Breast epithelium (tissue), 3 donors: Measurements from ENCODE around the gene SH3BP1.

Source experiments
- POLR2AphosphoS5 ChIP-seq, 3 donors: sonication (generic); formaldehyde crosslinking; IDR thresholded peaks; one replicate each; pipeline ENCODE4 v1.6.1; 2017; ENCODE audit warnings: antibody characterized with exemption in 3 of 3
- TF ChIP-seq, protein P1 (sequence below), 3 donors: fragments of 450-650 bp; IDR thresholded peaks; one replicate each; pipeline ENCODE4 v1.5.1; 2016 to 2017; ENCODE audit warnings: antibody characterized with exemption in 3 of 3, mild to moderate bottlenecking in 3 of 3, moderate library complexity in 3 of 3

DNA sequence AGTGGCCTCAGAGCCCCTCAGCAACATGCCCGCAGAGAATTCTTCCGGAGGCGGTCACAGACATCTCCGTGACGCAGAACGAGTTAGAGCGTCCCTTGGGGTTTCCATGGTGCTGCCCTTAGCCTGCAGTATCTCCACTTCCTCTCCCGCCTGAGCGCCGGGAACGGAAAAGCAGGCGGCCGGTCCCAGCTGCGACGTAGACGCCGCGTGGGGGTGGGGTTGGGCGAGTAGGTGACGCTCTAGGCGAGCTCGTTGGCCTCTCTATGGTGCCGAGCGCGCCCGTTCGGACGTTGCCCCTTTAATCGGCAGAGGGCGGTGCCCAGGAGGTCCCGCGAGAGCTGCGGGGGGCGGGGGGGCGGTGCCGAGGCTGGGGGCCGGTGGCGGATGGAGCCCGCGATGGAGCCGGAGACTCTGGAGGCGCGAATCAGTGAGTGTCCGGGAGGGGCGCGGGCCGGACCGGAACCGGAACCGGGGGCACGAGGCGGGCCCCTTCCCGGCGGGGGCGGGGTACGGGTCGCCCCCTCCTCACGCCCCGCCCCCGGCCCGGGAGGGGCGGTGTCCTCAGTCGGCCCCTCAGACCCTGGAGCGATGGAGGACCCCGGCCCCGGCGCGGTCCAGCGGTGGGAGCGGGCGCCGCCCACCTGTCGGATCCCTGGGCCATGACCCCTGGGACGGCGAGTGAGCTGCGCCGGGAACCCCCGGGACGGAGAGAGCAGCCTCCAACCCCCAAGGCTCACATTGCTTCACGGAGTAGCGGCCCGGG, 30.8 kb upstream of the SH3BP1 start, which contains the start of gene GGA1:
- TF ChIP-seq, protein P1, sequence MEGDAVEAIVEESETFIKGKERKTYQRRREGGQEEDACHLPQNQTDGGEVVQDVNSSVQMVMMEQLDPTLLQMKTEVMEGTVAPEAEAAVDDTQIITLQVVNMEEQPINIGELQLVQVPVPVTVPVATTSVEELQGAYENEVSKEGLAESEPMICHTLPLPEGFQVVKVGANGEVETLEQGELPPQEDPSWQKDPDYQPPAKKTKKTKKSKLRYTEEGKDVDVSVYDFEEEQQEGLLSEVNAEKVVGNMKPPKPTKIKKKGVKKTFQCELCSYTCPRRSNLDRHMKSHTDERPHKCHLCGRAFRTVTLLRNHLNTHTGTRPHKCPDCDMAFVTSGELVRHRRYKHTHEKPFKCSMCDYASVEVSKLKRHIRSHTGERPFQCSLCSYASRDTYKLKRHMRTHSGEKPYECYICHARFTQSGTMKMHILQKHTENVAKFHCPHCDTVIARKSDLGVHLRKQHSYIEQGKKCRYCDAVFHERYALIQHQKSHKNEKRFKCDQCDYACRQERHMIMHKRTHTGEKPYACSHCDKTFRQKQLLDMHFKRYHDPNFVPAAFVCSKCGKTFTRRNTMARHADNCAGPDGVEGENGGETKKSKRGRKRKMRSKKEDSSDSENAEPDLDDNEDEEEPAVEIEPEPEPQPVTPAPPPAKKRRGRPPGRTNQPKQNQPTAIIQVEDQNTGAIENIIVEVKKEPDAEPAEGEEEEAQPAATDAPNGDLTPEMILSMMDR (IDR thresholded peaks at IDR 0.05) = peak in 1 of 3 donors; percentile 21
- TF ChIP-seq POLR2AphosphoS5 (IDR thresholded peaks at IDR 0.05) = peak; percentile 93 to 96 (median 94)
